ENCODE measurements around the gene SLC6A11.

GRCh38 chr3:10837849-10838248 is 21.8 kb downstream of the SLC6A11 start:
- TF ChIP-seq CHD7 (IDR thresholded peaks at IDR 0.05; ENCODE audit: insufficient replicate concordance, low read length): no peak
- TF ChIP-seq KDM4A (IDR thresholded peaks at IDR 0.05; ENCODE audit: low read depth, low read length, severe bottlenecking): no peak
- no peak for TF ChIP-seq CTCF (IDR thresholded peaks at IDR 0.05; ENCODE audit: control extremely low read depth in 1 of 3, insufficient read depth in 1 of 3, low read depth in 1 of 3, low read length in 3 of 3)
- TF ChIP-seq EZH2 (IDR thresholded peaks at IDR 0.05; ENCODE audit: low read depth, low read length, severe bottlenecking): no peak
- TF ChIP-seq CREB1 (IDR thresholded peaks at IDR 0.05): no peak
- no peak for TF ChIP-seq SAP30 (IDR thresholded peaks at IDR 0.05; ENCODE audit: insufficient read depth, insufficient replicate concordance, low read length)
- TF ChIP-seq GABPA (IDR thresholded peaks at IDR 0.05; ENCODE audit: borderline replicate concordance, insufficient read depth, low read length): no peak
- no peak for TF ChIP-seq ZNF274 (IDR thresholded peaks at IDR 0.05; ENCODE audit: borderline replicate concordance, extremely low read depth, low read length)

Measured in H1 (cell line).